ENCODE results near the gene MICB. TPM values are rescaled to one million over a fixed set of nuclear protein-coding genes. Genes with fewer than 3 reads are reported as not detected.
"Not testable (repeated sequence)": the region's sequence is repeated elsewhere in the genome, so short reads cannot be mapped to it uniquely, and the experiment has no call there.

MICB gene
- 1 to 10 TPM in 3 of 4 donors, under 1 TPM in 1; 0.49 to 2.3 (median 1.0) TPM for polyA plus RNA-seq (ENCODE audit: insufficient read length in 4 of 4)

DNA sequence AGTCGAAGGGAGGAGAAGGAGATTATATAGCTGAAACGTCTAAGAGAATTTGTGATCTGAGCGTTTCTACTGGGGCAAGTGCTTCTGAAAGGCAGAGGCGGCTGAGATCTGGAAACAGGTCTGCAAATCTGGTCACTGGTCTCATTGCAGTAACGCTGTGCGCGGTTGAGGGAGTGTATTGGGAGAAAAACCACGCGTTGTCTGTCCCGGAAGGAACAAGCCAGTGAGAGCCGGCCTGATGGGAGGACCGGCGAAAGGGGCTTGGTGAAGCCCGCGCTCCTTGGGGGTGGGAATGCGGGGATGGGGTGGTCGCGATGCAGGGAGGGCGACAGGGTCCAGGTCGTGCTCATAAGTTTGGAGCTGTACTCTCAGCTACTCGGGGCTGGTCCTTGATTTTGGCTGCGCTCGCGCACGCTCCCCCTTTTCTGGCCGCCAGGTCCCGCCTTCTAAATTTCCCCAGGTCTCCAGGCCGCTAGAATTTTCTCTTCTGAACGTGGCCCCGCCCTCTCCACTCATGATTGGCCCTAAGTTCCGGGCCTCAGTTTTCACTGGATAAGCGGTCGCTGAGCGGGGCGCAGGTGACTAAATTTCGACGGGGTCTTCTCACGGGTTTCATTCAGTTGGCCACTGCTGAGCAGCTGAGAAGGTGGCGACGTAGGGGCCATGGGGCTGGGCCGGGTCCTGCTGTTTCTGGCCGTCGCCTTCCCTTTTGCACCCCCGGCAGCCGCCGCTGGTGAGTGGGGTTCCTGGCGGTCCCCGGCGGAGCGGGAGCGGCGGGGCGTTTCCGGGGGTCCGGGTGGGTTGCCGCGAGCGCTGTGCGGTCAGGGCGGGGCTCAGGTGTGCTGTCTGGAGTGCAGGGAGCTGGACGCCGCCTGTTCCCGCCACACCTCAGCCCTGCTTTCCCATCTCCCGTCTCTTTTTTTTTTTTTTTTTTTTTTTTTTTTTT, at the start of gene MICB:
TSS of gene MICB (plus strand) at position 615 of the 946 bp plus-strand sequence. CDS start at position 664, 49 bp downstream.
- DNase-seq (ENCODE audit: low read depth in 4 of 4, low spot score in 3 of 4): peak in 1 of 4 donors; percentile 27

DNA sequence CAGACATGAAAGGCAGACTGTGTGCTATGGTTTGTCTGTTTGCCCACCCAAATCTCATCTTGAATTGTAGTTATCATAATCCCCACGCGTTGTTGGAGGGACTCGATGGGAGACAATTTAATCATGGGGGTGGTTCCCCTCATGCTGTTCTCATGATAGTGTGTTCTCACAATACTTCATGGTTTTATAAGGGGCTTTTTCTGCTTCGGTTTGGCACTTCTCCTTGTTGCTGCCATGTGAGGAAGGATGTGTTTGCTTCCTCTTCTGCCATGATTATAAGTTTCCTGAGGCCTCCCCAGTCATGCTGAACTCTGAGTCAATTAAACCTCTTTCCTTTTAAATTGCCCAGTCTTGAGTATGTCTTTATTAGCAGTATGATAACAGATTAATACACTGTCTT, 47.2 kb upstream of the MICB start:
- no peak for DNase-seq (ENCODE audit: low read depth in 4 of 4, low spot score in 3 of 4)

DNA sequence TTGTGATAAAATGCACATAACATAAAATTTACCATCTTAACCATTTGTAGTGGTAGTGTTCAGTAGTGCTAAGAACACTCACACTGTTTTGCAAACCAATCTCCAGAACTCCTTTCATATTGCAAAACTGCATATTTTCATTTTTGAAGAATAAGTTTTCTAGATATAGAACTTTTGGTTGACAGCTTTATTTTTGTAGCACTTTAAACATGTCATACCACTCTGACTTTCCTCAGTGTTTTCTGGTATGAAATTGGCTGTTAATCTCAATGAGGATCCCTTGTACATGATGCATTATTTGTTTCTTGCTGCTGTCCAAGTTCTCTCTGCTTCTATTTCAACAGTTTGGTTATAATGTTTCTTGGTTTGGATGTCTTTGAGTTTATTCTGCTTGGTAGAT, 45.1 kb upstream of the MICB start:
- no peak for DNase-seq (ENCODE audit: low read depth in 4 of 4, low spot score in 3 of 4)

DNA sequence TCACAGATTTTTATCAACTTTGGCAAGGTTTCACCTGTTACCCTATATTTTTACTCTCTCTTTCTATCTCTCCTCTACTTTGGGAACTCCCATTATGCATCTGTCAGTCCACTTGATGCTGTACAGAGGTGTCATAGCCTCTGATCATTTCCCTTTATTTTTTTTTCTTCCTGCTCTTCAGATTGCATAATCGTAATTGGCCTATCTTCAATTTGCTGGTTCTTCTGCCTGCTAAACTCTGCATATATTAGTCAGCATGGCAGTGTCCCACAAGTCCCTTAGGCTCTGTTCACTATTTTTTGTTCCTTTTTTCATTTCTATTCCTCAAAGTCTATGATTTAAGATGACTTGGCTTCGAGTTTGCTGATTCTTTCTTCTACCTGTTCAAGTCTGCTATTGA, 44.7 kb upstream of the MICB start:
- DNase-seq (ENCODE audit: low read depth in 4 of 4, low spot score in 3 of 4): no peak

- not testable (repeated sequence) for DNase-seq (ENCODE audit: low read depth in 4 of 4, low spot score in 3 of 4)
Measured at GRCh38 chr6:31459864-31460263, 38.1 kb upstream of the MICB start.

GRCh38 chr6:31460361-31461025, 37.5 kb upstream of the MICB start:
- no peak for DNase-seq (ENCODE audit: low read depth in 4 of 4, low spot score in 3 of 4)

GRCh38 chr6:31462026-31462963, 35.6 kb upstream of the MICB start:
- no peak for DNase-seq (ENCODE audit: low read depth in 4 of 4, low spot score in 3 of 4)

DNA sequence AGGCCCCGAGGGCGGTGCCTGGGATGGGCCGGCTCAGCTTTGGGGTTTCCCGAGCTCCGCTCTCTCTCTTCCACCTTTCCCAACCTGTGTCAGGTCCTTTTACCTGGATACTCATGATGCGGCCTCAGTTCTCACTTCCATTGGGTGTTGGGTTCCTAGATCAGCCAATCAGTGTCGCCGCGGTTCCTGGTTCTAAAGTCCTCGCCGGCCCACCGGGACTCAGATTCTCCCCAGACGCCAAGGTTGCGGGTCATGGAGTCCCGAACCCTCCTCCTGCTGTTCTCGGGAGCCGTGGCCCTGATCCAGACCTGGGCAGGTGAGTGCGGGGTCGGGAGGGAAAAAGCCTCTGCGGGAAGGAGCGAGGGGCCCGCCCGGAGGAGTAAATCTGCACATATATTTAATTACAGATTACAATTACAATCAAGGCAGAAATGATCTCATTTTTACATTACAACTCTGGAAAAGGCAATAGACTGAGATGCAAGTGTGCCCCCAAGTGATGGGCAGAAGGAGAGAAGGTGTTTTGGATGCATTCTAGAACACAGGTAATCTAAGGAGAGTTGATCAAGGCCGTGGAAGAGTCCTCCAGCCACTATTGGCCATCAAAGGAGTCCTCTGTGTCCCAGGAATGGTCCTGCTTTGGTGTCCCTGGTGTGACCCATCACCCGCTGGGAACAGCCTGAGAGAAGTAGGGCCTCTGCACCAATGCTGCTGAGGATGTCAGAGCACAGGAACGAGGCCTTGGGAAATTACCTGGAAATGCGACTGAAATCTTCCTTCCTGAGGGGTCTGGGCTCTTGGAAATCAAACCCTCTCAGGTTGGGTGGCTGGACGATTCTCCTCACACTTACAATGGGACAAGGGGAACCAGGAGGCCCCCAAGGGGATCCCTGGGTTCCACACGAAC, 34.7 kb upstream of the MICB start:
- peak; percentile 43 to 70 (median 55) for DNase-seq (ENCODE audit: low read depth in 4 of 4, low spot score in 3 of 4)

GRCh38 chr6:31464252-31465184, 33.4 kb upstream of the MICB start:
- DNase-seq (ENCODE audit: low read depth in 4 of 4, low spot score in 3 of 4): no peak

DNA sequence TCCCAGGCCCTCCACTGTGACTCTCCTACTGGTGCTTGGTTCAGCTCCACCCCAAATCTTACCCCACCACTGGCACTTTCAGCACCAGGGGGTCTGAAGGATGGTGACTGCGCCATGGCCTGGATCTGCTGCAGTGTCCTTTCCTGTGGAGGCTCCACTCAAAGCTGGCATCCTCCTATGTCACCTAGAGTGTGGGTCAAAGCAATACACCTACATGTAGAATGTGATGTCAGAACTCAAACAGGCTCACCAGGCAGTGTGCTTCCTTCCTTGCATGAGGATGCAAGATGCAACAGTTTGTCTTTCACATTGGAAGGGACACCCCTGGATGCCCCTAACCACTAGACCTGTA, 32.8 kb upstream of the MICB start:
- DNase-seq (ENCODE audit: low read depth in 4 of 4, low spot score in 3 of 4): no peak

- DNase-seq (ENCODE audit: low read depth in 4 of 4, low spot score in 3 of 4): no peak
Measured at GRCh38 chr6:31465718-31466117, 32.2 kb upstream of the MICB start.

DNA sequence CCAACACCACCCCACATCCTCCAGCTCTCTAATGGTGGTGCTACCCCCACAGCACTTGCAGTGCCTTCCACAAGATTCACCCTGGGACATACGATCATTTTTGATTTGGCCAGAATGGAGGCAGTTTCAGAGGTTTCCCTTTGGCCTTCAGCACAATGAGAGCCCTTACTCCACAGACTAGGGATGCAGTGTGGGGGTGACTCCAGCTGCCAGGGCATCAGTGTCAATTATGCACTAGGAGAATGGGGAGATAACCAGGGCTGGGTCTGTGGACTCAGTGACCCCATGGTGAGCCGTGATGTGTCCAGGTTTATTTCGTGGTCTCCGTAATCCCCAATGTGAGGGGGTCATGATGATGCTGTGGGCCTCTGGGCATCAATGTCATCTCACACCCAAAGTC, 31.5 kb upstream of the MICB start:
- DNase-seq (ENCODE audit: low read depth in 4 of 4, low spot score in 3 of 4): no peak

GRCh38 chr6:31467151-31467550, 30.8 kb upstream of the MICB start:
- no peak for DNase-seq (ENCODE audit: low read depth in 4 of 4, low spot score in 3 of 4)

GRCh38 chr6:31468311-31468710, 29.6 kb upstream of the MICB start:
- DNase-seq (ENCODE audit: low read depth in 4 of 4, low spot score in 3 of 4): no peak

GRCh38 chr6:31470801-31471200, 27.1 kb upstream of the MICB start:
- no peak for DNase-seq (ENCODE audit: low read depth in 4 of 4, low spot score in 3 of 4)

DNA sequence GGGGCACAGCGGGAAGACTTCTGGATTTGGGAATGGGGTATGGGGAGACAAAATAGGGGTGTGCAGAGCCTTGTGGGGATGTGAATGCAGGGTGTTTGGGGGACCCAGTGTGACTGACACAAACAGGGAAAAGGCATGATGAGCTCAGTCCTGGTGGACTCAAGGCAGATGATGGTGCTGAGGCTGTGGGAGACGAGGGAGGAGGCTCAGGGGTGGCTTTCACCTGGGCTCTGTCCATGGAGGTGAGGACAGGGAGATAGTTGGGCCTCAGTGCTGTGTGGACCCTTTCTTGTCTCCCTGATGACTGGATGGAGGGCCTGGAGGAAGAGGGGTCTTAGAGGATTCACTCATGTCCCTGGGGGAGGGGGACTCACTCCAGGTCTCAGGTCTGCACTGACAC, 26.2 kb upstream of the MICB start:
- no peak for DNase-seq (ENCODE audit: low read depth in 4 of 4, low spot score in 3 of 4)

GRCh38 chr6:31472259-31472658, 25.7 kb upstream of the MICB start:
- no peak for DNase-seq (ENCODE audit: low read depth in 4 of 4, low spot score in 3 of 4)

DNA sequence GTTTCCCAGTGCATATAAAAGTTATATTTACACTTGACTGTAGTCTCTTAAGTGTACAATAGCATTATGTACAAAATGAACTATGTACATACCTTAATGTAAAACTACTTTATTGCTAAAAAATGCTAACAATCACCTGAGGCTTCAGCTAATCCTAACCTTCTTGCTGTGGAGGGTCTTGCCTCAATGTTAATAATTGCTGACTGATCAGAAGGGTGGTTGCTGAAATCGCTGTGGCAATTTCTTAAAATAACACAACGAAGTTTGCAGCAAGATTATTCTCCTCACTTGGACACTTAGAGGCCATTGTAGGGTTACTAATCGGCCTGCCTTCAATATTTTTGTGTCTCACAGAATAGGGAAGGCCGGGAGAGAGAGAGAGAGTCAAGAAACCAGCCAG, 24.7 kb upstream of the MICB start:
- DNase-seq (ENCODE audit: low read depth in 4 of 4, low spot score in 3 of 4): no peak

All from left renal pelvis (tissue), 4 donors.